GM08714 (cell line): ENCODE data around the gene TYW1.
"Not testable (repeated sequence)": the region's sequence is repeated elsewhere in the genome, so short reads cannot be mapped to it uniquely, and the experiment has no call there.

ENCODE experiments used
- H3K4me3 ChIP-seq: fragments of 200-500 bp; sonication (Bioruptor generic); 2 replicates; pipeline ENCODE4 v1.5.1; 2014; ENCODE audit warnings: mild to moderate bottlenecking, low read length, inconsistent platforms

The TYW1 gene

GRCh38 chr7:67149131-67149530 lies 152.5 kb downstream of the TYW1 start:
- not testable (repeated sequence) for H3K4me3 ChIP-seq

- not testable (repeated sequence) for H3K4me3 ChIP-seq
Measured at GRCh38 chr7:67154374-67154773, 157.7 kb downstream of the TYW1 start.

- not testable (repeated sequence) for H3K4me3 ChIP-seq
Measured at GRCh38 chr7:67156064-67156463, 159.4 kb downstream of the TYW1 start.

GRCh38 chr7:67163285-67163684 lies 166.7 kb downstream of the TYW1 start:
- not testable (repeated sequence) for H3K4me3 ChIP-seq

- H3K4me3 ChIP-seq, result not testable (repeated sequence)
Measured at GRCh38 chr7:67171151-67171550, 174.5 kb downstream of the TYW1 start.

- H3K4me3 ChIP-seq, result not testable (repeated sequence)
Measured at GRCh38 chr7:67176730-67177129, 180.1 kb downstream of the TYW1 start.

- H3K4me3 ChIP-seq, result not testable (repeated sequence)
Measured at GRCh38 chr7:67178915-67179688, 182.5 kb downstream of the TYW1 start.

- H3K4me3 ChIP-seq, result not testable (repeated sequence)
Measured at GRCh38 chr7:67182956-67183750, 186.5 kb downstream of the TYW1 start.

- H3K4me3 ChIP-seq, result not testable (repeated sequence)
Measured at GRCh38 chr7:67184912-67185659, 188.5 kb downstream of the TYW1 start.

- not testable (repeated sequence) for H3K4me3 ChIP-seq
Measured at GRCh38 chr7:67185660-67186129, 189.1 kb downstream of the TYW1 start.

GRCh38 chr7:67189160-67189559 lies 192.5 kb downstream of the TYW1 start:
- not testable (repeated sequence) for H3K4me3 ChIP-seq

- H3K4me3 ChIP-seq, result not testable (repeated sequence)
Measured at GRCh38 chr7:67189801-67190465, 193.3 kb downstream of the TYW1 start.

- H3K4me3 ChIP-seq, result not testable (repeated sequence)
Measured at GRCh38 chr7:67191002-67191720, 194.5 kb downstream of the TYW1 start.

GRCh38 chr7:67192123-67192702 lies 195.6 kb downstream of the TYW1 start:
- H3K4me3 ChIP-seq, result not testable (repeated sequence)

GRCh38 chr7:67192889-67193613 lies 196.4 kb downstream of the TYW1 start:
- H3K4me3 ChIP-seq, result not testable (repeated sequence)

- H3K4me3 ChIP-seq, result not testable (repeated sequence)
Measured at GRCh38 chr7:67196176-67196575, 199.5 kb downstream of the TYW1 start.

GRCh38 chr7:67198865-67199526 lies 202.4 kb downstream of the TYW1 start:
- H3K4me3 ChIP-seq, result not testable (repeated sequence)

GRCh38 chr7:67205772-67206171 lies 209.1 kb downstream of the TYW1 start:
- H3K4me3 ChIP-seq, result not testable (repeated sequence)
